Measurements from ENCODE around the gene XYLT1.

XYLT1 gene

GRCh38 chr16:17447101-17447569, 23.6 kb downstream of the XYLT1 start:
- TF ChIP-seq ZFP30 (CRISPR knock-in tag; IDR thresholded peaks at IDR 0.05) (no peak), ZC3H10 (CRISPR knock-in tag; IDR thresholded peaks at IDR 0.05) (no peak), BACH2 (CRISPR knock-in tag; IDR thresholded peaks at IDR 0.05; ENCODE audit: borderline replicate concordance) (no peak), PPARA (CRISPR knock-in tag; IDR thresholded peaks at IDR 0.05; ENCODE audit: borderline replicate concordance) (no peak), ZNF70 (CRISPR knock-in tag; IDR thresholded peaks at IDR 0.05) (no peak), OSR1 (CRISPR knock-in tag; IDR thresholded peaks at IDR 0.05) (no peak), ZNF8 (CRISPR knock-in tag; IDR thresholded peaks at IDR 0.05) (no peak), CSRNP3 (CRISPR knock-in tag; IDR thresholded peaks at IDR 0.05) (no peak), POU6F1 (CRISPR knock-in tag; IDR thresholded peaks at IDR 0.05; ENCODE audit: borderline replicate concordance, low read depth) (no peak), SNAI2 (CRISPR knock-in tag; IDR thresholded peaks at IDR 0.05) (no peak)
- no peak for ATAC-seq

GRCh38 chr16:17446661-17447060, 24.1 kb downstream of the XYLT1 start:
- no peak for ATAC-seq
- TF ChIP-seq TCF4 (CRISPR knock-in tag; IDR thresholded peaks at IDR 0.05; ENCODE audit: borderline replicate concordance) (no peak), OSR1 (CRISPR knock-in tag; IDR thresholded peaks at IDR 0.05) (no peak), SNAI2 (CRISPR knock-in tag; IDR thresholded peaks at IDR 0.05) (no peak), ESRRG (CRISPR knock-in tag; IDR thresholded peaks at IDR 0.05) (no peak), BACH2 (CRISPR knock-in tag; IDR thresholded peaks at IDR 0.05; ENCODE audit: borderline replicate concordance) (no peak)

- ATAC-seq = no peak
- TF ChIP-seq BACH2 (CRISPR knock-in tag; IDR thresholded peaks at IDR 0.05; ENCODE audit: borderline replicate concordance) (no peak), RARB (CRISPR knock-in tag; IDR thresholded peaks at IDR 0.05) (no peak), ISL1 (CRISPR knock-in tag; IDR thresholded peaks at IDR 0.05) (no peak), ZC3H10 (CRISPR knock-in tag; IDR thresholded peaks at IDR 0.05) (no peak), PPARA (CRISPR knock-in tag; IDR thresholded peaks at IDR 0.05; ENCODE audit: borderline replicate concordance) (no peak), OSR1 (CRISPR knock-in tag; IDR thresholded peaks at IDR 0.05) (no peak), PATZ1 (CRISPR knock-in tag; IDR thresholded peaks at IDR 0.05; ENCODE audit: borderline replicate concordance) (no peak), CSDC2 (CRISPR knock-in tag; IDR thresholded peaks at IDR 0.05) (no peak), GLIS3 (CRISPR knock-in tag; IDR thresholded peaks at IDR 0.05) (no peak), CREB5 (CRISPR knock-in tag; IDR thresholded peaks at IDR 0.05; ENCODE audit: low read depth) (no peak), ZNF70 (CRISPR knock-in tag; IDR thresholded peaks at IDR 0.05) (no peak), TOX (CRISPR knock-in tag; IDR thresholded peaks at IDR 0.05; ENCODE audit: borderline replicate concordance) (no peak), TSHZ2 (CRISPR knock-in tag; IDR thresholded peaks at IDR 0.05) (no peak), ZNF565 (CRISPR knock-in tag; conservative IDR thresholded peaks at IDR 0.05; ENCODE audit: low read depth) (no peak), TCF4 (CRISPR knock-in tag; IDR thresholded peaks at IDR 0.05; ENCODE audit: borderline replicate concordance) (no peak)
Observed at GRCh38 chr16:17445421-17445820, 25.3 kb downstream of the XYLT1 start.
